ACC112 (cell line): Measurements from ENCODE around the gene FANCI.
"Not testable (repeated sequence)": the region's sequence is repeated elsewhere in the genome, so short reads cannot be mapped to it uniquely, and the experiment has no call there.

Experiments
- H2AFZ ChIP-seq: fragments of 200-600 bp; sonication (generic); one replicate; pipeline ENCODE4 v1.6.0; 2017; ENCODE audit warnings: antibody characterized with exemption, low read length; ENCODE audit not compliant: unreplicated experiment
- H3K27ac ChIP-seq: fragments of 200-600 bp; sonication (generic); 2 replicates; pipeline ENCODE4 v1.5.1; 2014; ENCODE audit warnings: low read depth, mild to moderate bottlenecking, antibody characterized with exemption, low read length, moderate library complexity
- H3K27me3 ChIP-seq: fragments of 200-600 bp; sonication (generic); 2 replicates; pipeline ENCODE4 v1.6.1; 2014; ENCODE audit warnings: mild to moderate bottlenecking, antibody characterized with exemption, low read length, moderate library complexity, mixed read lengths; ENCODE audit not compliant: insufficient read depth
- H3K36me3 ChIP-seq: fragments of 200-600 bp; sonication (generic); 2 replicates; pipeline ENCODE4 v1.6.1; 2016; ENCODE audit warnings: mild to moderate bottlenecking, antibody characterized with exemption, low read length, moderate library complexity, mixed read lengths; ENCODE audit not compliant: insufficient read depth
- H3K4me1 ChIP-seq: fragments of 200-600 bp; sonication (generic); one replicate; pipeline ENCODE4 v1.6.1; 2016; ENCODE audit warnings: low read length, mixed read lengths; ENCODE audit not compliant: insufficient read depth, unreplicated experiment, control insufficient read depth
- H3K4me3 ChIP-seq: fragments of 200-600 bp; sonication (generic); 2 replicates; pipeline ENCODE4 v1.5.1; 2014; ENCODE audit warnings: mild to moderate bottlenecking, low read depth, low read length
- H3K79me2 ChIP-seq: fragments of 200-600 bp; sonication (generic); one replicate; pipeline ENCODE4 v1.6.0; 2016; ENCODE audit warnings: low read length; ENCODE audit not compliant: control insufficient read depth, unreplicated experiment, insufficient read depth

FANCI gene

GRCh38 chr15:89247446-89247845 is 3.7 kb downstream of the FANCI start:
- H3K79me2 ChIP-seq, result peaks cover 35% of the 10 kb centered on the region
- no peak overlapping the region for H3K27ac ChIP-seq
- H2AFZ ChIP-seq, result no peak overlapping the region
- no peaks in the 10 kb centered on the region for H3K27me3 ChIP-seq
- peaks cover 36% of the 10 kb centered on the region for H3K36me3 ChIP-seq
- no peak overlapping the region for H3K4me3 ChIP-seq
- peaks cover 12% of the 10 kb centered on the region for H3K4me1 ChIP-seq

DNA sequence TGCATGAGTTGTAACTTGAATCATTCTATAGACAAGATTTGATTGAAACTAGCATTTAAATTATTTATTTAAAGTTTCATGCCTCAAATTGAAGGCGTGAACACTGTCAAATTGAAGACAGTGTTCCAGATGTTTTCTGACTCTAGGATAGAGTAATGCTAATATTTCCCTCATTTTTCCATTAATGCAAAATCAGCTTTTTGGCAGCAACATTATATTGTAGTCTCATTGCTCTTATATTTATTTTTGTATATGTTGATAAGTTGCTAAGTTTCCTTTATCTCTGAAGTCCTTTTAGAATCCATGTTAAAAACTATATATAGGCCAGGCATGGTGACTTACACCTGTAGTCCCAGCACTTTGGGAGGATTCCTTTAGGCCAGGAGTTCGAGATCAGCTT is 4.8 kb downstream of the FANCI start:
- Histone ChIP-seq H3K79me2 (peaks cover 35% of the 10 kb centered on the region), H3K27ac (no peak overlapping the region), H3K4me1 (peaks cover 7% of the 10 kb centered on the region), H3K27me3 (no peaks in the 10 kb centered on the region), H3K4me3 (no peak overlapping the region), H3K36me3 (peaks cover 36% of the 10 kb centered on the region), H2AFZ (no peak overlapping the region)

- not testable (repeated sequence) for H3K27ac ChIP-seq, H2AFZ ChIP-seq, H3K4me3 ChIP-seq, H3K27me3 ChIP-seq, H3K4me1 ChIP-seq
- Histone ChIP-seq H3K79me2 (peaks cover 27% of the 10 kb centered on the region), H3K36me3 (peaks cover 43% of the 10 kb centered on the region)
These were observed 6.4 kb downstream of the FANCI start for GRCh38 chr15:89250142-89250541.

DNA sequence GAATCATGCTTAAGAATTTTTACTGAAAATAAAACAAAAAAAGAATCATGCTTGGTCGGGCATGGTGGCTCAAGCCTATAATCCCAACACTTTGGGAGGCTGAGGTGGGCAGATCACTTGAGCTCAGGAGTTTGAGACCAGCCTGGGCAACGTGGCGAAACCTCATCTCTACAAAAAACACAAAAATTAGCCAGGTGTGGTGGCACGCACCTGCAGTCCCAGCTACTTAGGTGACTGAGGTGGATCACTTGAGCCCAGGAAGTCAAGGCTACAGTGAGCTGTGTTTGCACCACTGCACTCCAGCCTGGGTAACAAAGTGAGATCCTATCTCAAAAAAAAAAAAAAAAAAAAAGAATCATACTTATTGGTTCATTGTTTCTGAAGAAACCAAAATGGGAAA is 33.5 kb downstream of the FANCI start:
- H3K4me3 ChIP-seq, H3K79me2 ChIP-seq, H2AFZ ChIP-seq, H3K27ac ChIP-seq, H3K27me3 ChIP-seq: not testable (repeated sequence)
- Histone ChIP-seq H3K36me3 (peaks cover 13% of the 10 kb centered on the region), H3K4me1 (peaks cover 12% of the 10 kb centered on the region)

DNA sequence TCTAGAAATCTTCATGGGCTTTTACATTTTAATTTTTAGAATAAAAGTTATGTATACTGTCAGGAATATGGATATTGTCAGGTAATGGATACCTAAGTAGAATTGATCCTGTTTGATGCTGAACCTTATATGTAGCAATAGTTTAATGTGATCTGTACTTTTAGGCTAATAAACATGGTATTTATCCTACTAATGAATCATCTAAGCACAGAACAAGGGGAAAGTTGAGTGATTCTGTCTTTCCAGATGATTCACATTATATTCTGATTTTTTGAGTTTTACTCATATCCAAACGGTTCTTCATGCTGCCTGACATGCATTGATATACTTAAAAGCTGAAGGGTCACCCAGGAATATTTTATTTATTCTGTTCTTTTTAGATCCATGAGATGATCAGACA is 34.5 kb downstream of the FANCI start:
- Histone ChIP-seq H3K27ac (peak overlapping the region; percentile 40), H3K36me3 (peaks cover 21% of the 10 kb centered on the region)

DNA sequence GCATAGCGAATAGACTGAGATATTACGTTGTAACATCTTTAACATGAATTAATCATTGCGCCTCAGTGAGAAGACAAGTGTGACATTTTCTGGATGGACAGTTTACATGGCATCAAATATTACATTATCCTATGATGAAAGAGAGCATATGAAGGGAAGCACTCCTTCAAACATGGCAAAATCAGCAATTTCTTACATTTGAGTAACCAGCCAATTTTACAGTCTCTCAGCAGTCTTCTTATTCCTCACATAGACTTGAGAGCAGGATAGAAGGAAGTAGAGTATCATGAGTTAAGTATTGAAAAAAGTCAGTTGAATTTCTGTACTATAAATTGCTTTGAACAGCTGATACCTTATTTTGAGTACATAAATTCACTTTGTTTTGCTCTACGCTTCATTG is 38.9 kb downstream of the FANCI start:
- H2AFZ ChIP-seq, result no peak overlapping the region
- peaks cover 12% of the 10 kb centered on the region for H3K4me1 ChIP-seq
- no peaks in the 10 kb centered on the region for H3K27me3 ChIP-seq
- no peaks in the 10 kb centered on the region for H3K79me2 ChIP-seq
- H3K27ac ChIP-seq, result no peak overlapping the region
- peaks cover 34% of the 10 kb centered on the region for H3K36me3 ChIP-seq
- no peak overlapping the region for H3K4me3 ChIP-seq

More for the DNA sequence above, 34.5 kb downstream of the FANCI start:
- Histone ChIP-seq H3K4me1 (peaks cover 12% of the 10 kb centered on the region), H3K27me3 (no peaks in the 10 kb centered on the region), H2AFZ (no peak overlapping the region), H3K79me2 (no peaks in the 10 kb centered on the region), H3K4me3 (no peak overlapping the region)

- Histone ChIP-seq H2AFZ (no peak overlapping the region), H3K36me3 (peaks cover 34% of the 10 kb centered on the region), H3K27ac (no peak overlapping the region)
These were observed 39.4 kb downstream of the FANCI start for GRCh38 chr15:89283201-89283600.

GRCh38 chr15:89291934-89292438 is 48.2 kb downstream of the FANCI start:
- Histone ChIP-seq H3K27ac (no peak overlapping the region), H2AFZ (no peak overlapping the region), H3K27me3 (no peaks in the 10 kb centered on the region), H3K79me2 (no peaks in the 10 kb centered on the region), H3K4me1 (no peaks in the 10 kb centered on the region), H3K36me3 (peaks cover 14% of the 10 kb centered on the region), H3K4me3 (no peak overlapping the region)

More at GRCh38 chr15:89283201-89283600, 39.4 kb downstream of the FANCI start:
- peaks cover 9% of the 10 kb centered on the region for H3K4me1 ChIP-seq
- no peaks in the 10 kb centered on the region for H3K27me3 ChIP-seq
- no peaks in the 10 kb centered on the region for H3K79me2 ChIP-seq
- no peak overlapping the region for H3K4me3 ChIP-seq

- H3K27me3 ChIP-seq, result no peaks in the 10 kb centered on the region
- no peak overlapping the region for H2AFZ ChIP-seq
- no peak overlapping the region for H3K27ac ChIP-seq
- H3K79me2 ChIP-seq, result no peaks in the 10 kb centered on the region
- no peak overlapping the region for H3K4me3 ChIP-seq
- no peaks in the 10 kb centered on the region for H3K4me1 ChIP-seq
- H3K36me3 ChIP-seq, result peaks cover 14% of the 10 kb centered on the region
These were observed 49.2 kb downstream of the FANCI start for GRCh38 chr15:89293012-89293411.

DNA sequence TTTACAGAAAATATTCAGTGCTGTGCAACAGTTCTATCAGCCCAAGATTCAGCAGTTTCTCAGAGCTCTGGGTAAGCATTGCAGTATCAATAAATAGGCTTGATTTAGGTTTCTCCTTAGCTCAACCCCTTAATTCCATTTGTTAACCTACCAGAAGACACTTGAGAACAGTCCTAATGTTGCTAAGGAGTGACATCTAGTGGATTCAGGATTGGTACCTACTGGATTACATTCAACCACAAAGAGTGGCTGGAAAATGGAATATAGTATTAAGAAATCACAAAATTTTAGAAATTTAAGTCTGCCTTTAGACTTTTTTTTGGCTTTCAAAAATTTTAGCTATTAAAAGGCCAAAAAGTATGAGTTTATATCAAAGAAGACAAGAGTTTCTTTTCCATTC is 56.1 kb downstream of the FANCI start:
- H3K27ac ChIP-seq, result no peak overlapping the region
- no peaks in the 10 kb centered on the region for H3K79me2 ChIP-seq
- H2AFZ ChIP-seq, result no peak overlapping the region
- no peak overlapping the region for H3K4me3 ChIP-seq
- H3K27me3 ChIP-seq, result no peaks in the 10 kb centered on the region
- H3K4me1 ChIP-seq, result no peaks in the 10 kb centered on the region
- H3K36me3 ChIP-seq, result peaks cover 35% of the 10 kb centered on the region

GRCh38 chr15:89301304-89302089 is 57.7 kb downstream of the FANCI start:
- Histone ChIP-seq H3K4me3 (no peak overlapping the region), H3K27me3 (no peaks in the 10 kb centered on the region), H3K79me2 (no peaks in the 10 kb centered on the region), H3K4me1 (no peaks in the 10 kb centered on the region), H3K27ac (no peak overlapping the region), H2AFZ (no peak overlapping the region), H3K36me3 (peaks cover 44% of the 10 kb centered on the region)
